Karpas-422 (cell line): Measurements from ENCODE around the gene NFATC1. TPM values are rescaled to one million over a fixed set of nuclear protein-coding genes. Genes with fewer than 3 reads are reported as not detected.
A peak's percentile ranks its signal among the peaks of the same experiment; 100 is the strongest.

Source experiments
- DNase-seq: peaks from one replicate; pipeline ENCODE4 v3.0.0-alpha.2; 2015
- H2AFZ ChIP-seq: fragments of 200-600 bp; sonication (generic); 2 replicates; pipeline ENCODE4 v1.6.1; 2014; ENCODE audit warnings: antibody characterized with exemption, low read length, mixed read lengths
- H3K27ac ChIP-seq: fragments of 200-600 bp; sonication (generic); 2 replicates; pipeline ENCODE4 v1.5.1; 2014; ENCODE audit warnings: mild to moderate bottlenecking, low read length, moderate library complexity
- H3K27me3 ChIP-seq: fragments of 200-600 bp; sonication (generic); 2 replicates; pipeline ENCODE4 v1.6.1; 2014; ENCODE audit warnings: low read length, mixed read lengths
- H3K36me3 ChIP-seq: fragments of 200-600 bp; sonication (generic); 2 replicates; pipeline ENCODE4 v1.6.1; 2014; ENCODE audit warnings: low read length, mixed read lengths; ENCODE audit not compliant: insufficient read depth
- H3K4me1 ChIP-seq: fragments of 200-600 bp; sonication (generic); 2 replicates; pipeline ENCODE4 v1.6.1; 2014; ENCODE audit warnings: mild to moderate bottlenecking, low read length, mixed read lengths
- H3K4me2 ChIP-seq: fragments of 200-600 bp; sonication (generic); 2 replicates; pipeline ENCODE4 v1.6.1; 2014; ENCODE audit warnings: low read length, low read depth, mild to moderate bottlenecking; ENCODE audit not compliant: poor library complexity, severe bottlenecking
- H3K4me3 ChIP-seq: fragments of 200-600 bp; sonication (generic); 2 replicates; pipeline ENCODE4 v1.5.1; 2014; ENCODE audit warnings: mild to moderate bottlenecking, antibody characterized with exemption, low read length, mixed read lengths
- H3K79me2 ChIP-seq: fragments of 200-600 bp; sonication (generic); 2 replicates; pipeline ENCODE4 v1.6.1; 2014; ENCODE audit warnings: mild to moderate bottlenecking, low read length, mixed read lengths
- H3K9ac ChIP-seq: fragments of 200-600 bp; sonication (generic); 2 replicates; pipeline ENCODE4 v1.6.0; 2014; ENCODE audit warnings: low read length
- H3K9me2 ChIP-seq: fragments of 200-600 bp; sonication (generic), shearing (Covaris generic); replicated peaks from 2 replicates; pipeline ENCODE4 v1.6.0; 2014; ENCODE audit warnings: mild to moderate bottlenecking, low read length, moderate library complexity; ENCODE audit not compliant: insufficient read depth
- H3K9me3 ChIP-seq: fragments of 300-700, 200-600 bp; sonication (generic); 2 replicates; pipeline ENCODE4 v1.6.1; 2014; ENCODE audit warnings: low read length, mixed read lengths
- H4K20me1 ChIP-seq: fragments of 200-600 bp; sonication (generic); 2 replicates; pipeline ENCODE4 v1.6.1; 2014; ENCODE audit warnings: mild to moderate bottlenecking, antibody characterized with exemption, low read length, low read depth; ENCODE audit not compliant: insufficient read depth
- total RNA-seq: library from RNA; depleted of rRNA; stranded (reverse); fragments of >200 nt; shearing (Covaris generic); gene quantifications from 2 replicates; pipeline ENCODE4 v1.2.3, GENCODE V29; 2014; ENCODE audit warnings: low replicate concordance

NFATC1 gene
- total RNA-seq, 1 experiment from 2014 or later: 46.1 TPM

DNA sequence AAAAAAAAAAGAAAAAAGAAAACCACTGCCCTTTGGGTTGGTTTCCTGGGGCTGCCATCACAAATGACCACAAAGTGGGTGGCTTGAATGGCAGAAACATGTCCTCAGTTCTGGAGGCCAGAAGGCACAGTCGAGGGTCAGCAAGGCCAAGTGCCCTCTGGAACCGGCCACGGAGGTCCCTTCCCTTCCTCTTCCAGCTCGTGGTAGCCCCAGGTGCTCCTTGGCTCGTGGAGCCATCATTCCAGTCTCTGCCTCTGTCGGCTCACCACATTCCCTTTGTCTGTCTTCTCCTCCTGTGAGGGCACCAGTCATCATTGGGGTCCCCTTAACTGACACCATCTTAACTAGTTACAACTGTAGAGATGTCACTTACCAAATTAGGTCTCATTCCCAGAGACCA is 8.5 kb upstream of the NFATC1 start:
- Histone ChIP-seq H3K9me3 (no peaks in the 10 kb centered on the region), H3K27ac (no peak overlapping the region), H2AFZ (no peak overlapping the region), H4K20me1 (no peaks in the 10 kb centered on the region; the same call in 1 of the 2 replicates), H3K27me3 (no peaks in the 10 kb centered on the region), H3K4me2 (no peak overlapping the region), H3K9ac (no peak overlapping the region), H3K79me2 (no peaks in the 10 kb centered on the region), H3K9me2 (no peaks in the 10 kb centered on the region), H3K4me1 (no peaks in the 10 kb centered on the region; the same call in 1 of the 2 replicates), H3K4me3 (no peak overlapping the region), H3K36me3 (no peaks in the 10 kb centered on the region)
- no peak for DNase-seq

DNA sequence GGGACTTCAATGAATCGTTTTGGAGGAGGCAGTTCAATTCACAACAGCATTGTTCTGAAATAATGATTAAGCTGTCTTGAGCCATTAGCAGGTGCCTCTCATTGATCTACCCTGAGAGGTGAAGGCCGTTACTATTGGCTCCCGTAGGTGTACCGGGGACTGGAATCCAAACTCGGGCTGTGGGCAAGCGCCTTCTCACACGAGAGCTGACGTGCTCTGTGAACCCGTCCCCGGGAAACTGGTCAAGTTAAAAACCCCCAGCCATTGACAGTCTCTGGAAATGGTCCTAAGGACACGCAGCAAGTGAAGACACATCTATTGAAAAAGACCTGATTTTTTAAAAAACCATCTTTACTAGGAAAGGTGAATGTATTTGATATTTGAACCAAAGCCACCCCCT is 8.1 kb upstream of the NFATC1 start:
- no peak overlapping the region for H3K27ac ChIP-seq
- no peaks in the 10 kb centered on the region; the same call in 1 of the 2 replicates for H3K4me1 ChIP-seq
- no peak overlapping the region for H3K9ac ChIP-seq
- DNase-seq: no peak
- no peaks in the 10 kb centered on the region for H3K79me2 ChIP-seq
- H3K27me3 ChIP-seq: no peaks in the 10 kb centered on the region
- no peak overlapping the region for H3K4me2 ChIP-seq
- H3K9me2 ChIP-seq: no peaks in the 10 kb centered on the region
- no peaks in the 10 kb centered on the region for H3K36me3 ChIP-seq
- no peaks in the 10 kb centered on the region for H3K9me3 ChIP-seq
- H3K4me3 ChIP-seq: no peak overlapping the region
- no peaks in the 10 kb centered on the region; the same call in 1 of the 2 replicates for H4K20me1 ChIP-seq
- H2AFZ ChIP-seq: no peak overlapping the region

DNA sequence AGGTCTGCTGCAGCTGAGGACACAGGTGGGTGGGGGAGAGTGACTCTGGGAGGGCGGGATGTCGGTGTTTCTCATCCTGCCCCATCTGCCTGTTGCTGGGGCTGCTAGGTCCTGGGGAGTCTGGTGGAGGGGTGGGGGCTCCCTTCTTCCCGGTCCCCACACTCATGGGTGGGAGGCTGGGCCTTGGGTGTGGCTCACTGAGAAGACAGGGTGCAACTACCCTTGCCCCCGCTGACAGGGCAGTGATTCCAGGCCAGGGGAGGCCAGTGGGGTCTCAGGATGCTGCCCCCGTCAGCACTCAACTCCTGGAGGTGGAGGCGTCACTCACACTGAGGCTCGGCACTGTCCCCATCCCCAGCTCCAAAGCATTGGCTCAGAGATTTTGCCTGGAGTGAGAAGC is 7.7 kb upstream of the NFATC1 start:
- no peak overlapping the region for H3K27ac ChIP-seq
- H3K4me1 ChIP-seq: peaks cover 4% of the 10 kb centered on the region

DNA sequence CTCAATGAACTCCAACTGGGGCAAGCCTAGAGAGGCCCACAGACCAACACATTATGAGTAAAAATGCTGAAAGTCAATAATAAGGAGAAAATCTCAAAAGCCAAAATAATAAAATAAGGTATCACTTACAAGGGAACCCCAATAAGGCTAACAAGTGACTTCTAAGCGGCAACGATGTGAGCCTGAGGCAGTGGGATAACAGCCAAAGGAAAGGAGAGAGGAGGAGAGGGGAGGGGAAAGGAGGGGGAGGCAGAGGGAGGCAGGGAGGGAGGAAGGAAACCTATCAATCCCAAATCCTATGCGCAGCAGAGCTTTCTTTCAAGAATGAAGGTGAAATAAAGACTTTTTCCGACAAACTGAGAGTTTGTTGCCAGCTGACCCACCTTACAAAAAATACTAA is 6.0 kb upstream of the NFATC1 start:
- H3K36me3 ChIP-seq: no peaks in the 10 kb centered on the region
- no peak overlapping the region for H3K9ac ChIP-seq
- H3K4me1 ChIP-seq: peaks cover 20% of the 10 kb centered on the region
- no peak for DNase-seq
- no peak overlapping the region for H3K4me3 ChIP-seq
- H3K27ac ChIP-seq: no peak overlapping the region
- H3K27me3 ChIP-seq: peaks cover 2% of the 10 kb centered on the region; the same call in 1 of the 2 replicates
- H3K4me2 ChIP-seq: no peak overlapping the region
- no peaks in the 10 kb centered on the region for H3K79me2 ChIP-seq
- no peak overlapping the region for H2AFZ ChIP-seq
- no peaks in the 10 kb centered on the region; the same call in 1 of the 2 replicates for H4K20me1 ChIP-seq
- no peaks in the 10 kb centered on the region for H3K9me3 ChIP-seq
- no peaks in the 10 kb centered on the region for H3K9me2 ChIP-seq

More for the DNA sequence above, 7.7 kb upstream of the NFATC1 start:
- Histone ChIP-seq H3K9me3 (no peaks in the 10 kb centered on the region), H3K27me3 (peaks cover 2% of the 10 kb centered on the region; the same call in 1 of the 2 replicates), H3K79me2 (no peaks in the 10 kb centered on the region), H3K36me3 (no peaks in the 10 kb centered on the region), H3K4me2 (no peak overlapping the region), H4K20me1 (no peaks in the 10 kb centered on the region; the same call in 1 of the 2 replicates), H3K9ac (no peak overlapping the region), H2AFZ (no peak overlapping the region), H3K9me2 (no peaks in the 10 kb centered on the region), H3K4me3 (no peak overlapping the region)
- no peak for DNase-seq

DNA sequence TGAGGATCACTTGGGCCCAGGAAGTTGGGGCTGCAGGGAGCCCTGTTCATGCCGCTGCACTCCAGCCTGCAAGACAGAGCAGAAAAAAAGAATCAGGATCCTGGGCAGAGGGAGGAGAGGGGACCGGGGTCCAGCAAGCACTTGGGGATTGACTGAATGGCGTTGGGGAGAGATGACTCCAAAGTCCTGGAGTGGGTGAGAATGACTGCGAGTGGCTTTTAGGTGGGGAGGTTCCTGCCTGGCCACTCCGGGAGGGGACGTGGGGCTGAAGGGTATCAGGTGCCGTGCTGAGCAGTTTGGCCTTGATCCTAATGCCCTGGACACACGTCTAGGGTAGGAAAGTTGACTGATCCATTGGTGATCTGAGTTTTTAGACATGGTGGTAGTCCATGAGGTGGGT is 3.5 kb upstream of the NFATC1 start:
- H3K27ac ChIP-seq: no peak overlapping the region
- no peak overlapping the region for H3K4me3 ChIP-seq
- H4K20me1 ChIP-seq: peaks cover under 1% of the 10 kb centered on the region; the same call in 1 of the 2 replicates
- H3K9me2 ChIP-seq: no peaks in the 10 kb centered on the region
- H3K79me2 ChIP-seq: peaks cover 8% of the 10 kb centered on the region
- DNase-seq: no peak
- H2AFZ ChIP-seq: no peak overlapping the region
- H3K4me1 ChIP-seq: peaks cover 33% of the 10 kb centered on the region
- no peaks in the 10 kb centered on the region; the same call in 1 of the 2 replicates for H3K36me3 ChIP-seq
- no peak overlapping the region for H3K9ac ChIP-seq
- H3K4me2 ChIP-seq: no peak overlapping the region
- peaks cover 2% of the 10 kb centered on the region; the same call in 1 of the 2 replicates for H3K27me3 ChIP-seq
- no peaks in the 10 kb centered on the region for H3K9me3 ChIP-seq

DNA sequence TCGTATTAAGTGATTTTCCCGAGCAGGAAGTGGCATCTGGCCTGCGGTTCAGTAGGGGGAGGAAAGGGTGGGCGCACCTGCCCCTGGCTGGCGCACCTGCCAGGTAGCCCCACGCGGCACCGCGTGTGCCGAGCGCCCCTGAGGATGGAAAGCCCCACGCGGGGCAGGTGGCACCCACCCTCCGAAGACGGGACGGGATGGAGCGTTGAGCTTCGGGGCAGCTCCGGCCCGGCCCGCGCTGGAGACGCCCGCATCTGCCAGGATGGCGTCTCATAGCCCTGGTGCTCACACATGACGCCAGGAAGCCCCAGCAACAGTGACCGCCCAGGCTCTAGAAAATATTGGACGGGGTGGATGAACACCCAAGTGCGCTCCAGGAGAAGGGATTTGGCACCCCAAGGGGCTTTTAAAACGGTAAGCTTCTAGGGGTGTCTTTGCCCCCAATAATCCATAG is 2.5 kb upstream of the NFATC1 start:
- peaks cover 17% of the 10 kb centered on the region for H3K79me2 ChIP-seq
- peaks cover 6% of the 10 kb centered on the region; the same call in 1 of the 2 replicates for H4K20me1 ChIP-seq
- H3K9me2 ChIP-seq: no peaks in the 10 kb centered on the region
- H3K9ac ChIP-seq: peak overlapping the region; percentile 49
- H3K36me3 ChIP-seq: peaks cover 8% of the 10 kb centered on the region; the same call in 1 of the 2 replicates
- peaks cover 2% of the 10 kb centered on the region; the same call in 1 of the 2 replicates for H3K27me3 ChIP-seq
- H3K4me1 ChIP-seq: peaks cover 43% of the 10 kb centered on the region
- no peaks in the 10 kb centered on the region for H3K9me3 ChIP-seq
- H3K27ac ChIP-seq: no peak overlapping the region
- H2AFZ ChIP-seq: no peak overlapping the region
- peak; percentile 55 for DNase-seq
- H3K4me2 ChIP-seq: peak overlapping the region; percentile 76
- peak overlapping the region; percentile 63 for H3K4me3 ChIP-seq

DNA sequence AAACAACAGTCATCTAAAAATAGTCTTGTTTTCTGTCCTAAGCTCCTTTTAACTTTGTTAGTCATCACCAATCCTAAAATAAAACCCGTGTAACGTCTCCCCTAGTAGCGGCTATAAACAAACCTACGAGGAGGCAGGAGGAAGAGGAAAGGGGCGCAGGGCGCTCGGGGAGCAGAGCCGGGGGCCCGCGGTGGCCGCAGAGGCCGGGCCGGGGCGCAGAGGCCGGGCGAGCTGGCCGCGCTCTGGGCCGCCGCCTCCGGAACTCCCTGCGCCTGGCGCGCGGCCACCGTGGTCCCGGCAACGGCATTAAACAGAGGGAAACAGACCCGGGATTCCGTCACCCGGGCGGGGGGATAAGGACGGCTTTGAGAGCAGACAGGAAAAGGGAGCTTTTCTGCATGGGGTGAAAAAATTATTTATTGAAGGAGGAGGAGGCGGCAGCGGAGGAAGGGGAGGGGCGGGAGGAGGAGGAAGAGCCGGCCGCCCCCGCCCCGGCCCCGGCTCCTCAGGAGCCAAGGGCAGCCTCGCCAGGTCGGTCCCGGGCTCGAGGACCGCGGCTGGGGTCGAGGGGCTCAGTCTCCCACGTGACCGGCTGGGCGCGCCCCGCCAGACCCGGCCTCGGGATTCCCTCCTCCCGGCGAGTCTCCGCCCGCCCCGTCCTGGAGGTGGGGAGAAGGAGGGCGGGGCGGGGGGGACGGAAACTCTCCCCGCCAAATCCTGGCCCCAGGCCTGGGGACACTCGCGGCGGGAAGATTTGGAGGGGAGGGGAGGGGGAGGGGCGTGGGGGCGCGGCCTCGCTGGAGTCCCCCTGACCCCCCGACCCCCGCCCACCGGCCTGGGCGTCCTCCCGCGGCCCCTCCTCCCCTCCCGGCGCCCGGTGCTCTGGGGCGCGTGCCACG is 1.8 kb upstream of the NFATC1 start:
- Histone ChIP-seq H3K79me2 (peaks cover 23% of the 10 kb centered on the region), H2AFZ (0 out of 2 replicates have a peak overlapping the region, but pooled peaks have one; percentile 28), H3K4me3 (peak overlapping the region; percentile 63), H3K4me1 (peaks cover 50% of the 10 kb centered on the region), H3K36me3 (peaks cover 8% of the 10 kb centered on the region; the same call in 1 of the 2 replicates), H3K9me2 (no peaks in the 10 kb centered on the region), H3K9me3 (no peaks in the 10 kb centered on the region), H4K20me1 (peaks cover 6% of the 10 kb centered on the region; the same call in 1 of the 2 replicates), H3K27ac (no peak overlapping the region), H3K27me3 (peaks cover 2% of the 10 kb centered on the region; the same call in 1 of the 2 replicates), H3K4me2 (peak overlapping the region; percentile 76), H3K9ac (peak overlapping the region; percentile 49)
- peak; percentile 68 for DNase-seq
